Measurements from ENCODE around the gene ATAD3B.
A peak's percentile ranks its signal among the peaks of the same experiment; 100 is the strongest.

ATAD3B gene

GRCh38 chr1:1429671-1430073, 41.9 kb upstream of the ATAD3B start:
- Mint-ChIP-seq H3K4me1 (ENCODE audit: low read depth in 2 of 2) (peaks cover 0 to 2% of the 10 kb centered on the region in 2 donors), H3K27me3 (peaks cover 21 to 79% of the 10 kb centered on the region in 2 donors), H3K27ac (no peak overlapping the region), H3K9me3 (no peaks in the 10 kb centered on the region), H3K36me3 (ENCODE audit: insufficient read depth) (no peaks in the 10 kb centered on the region), H3K4me3 (no peak overlapping the region)
- ATAC-seq (replicated peaks) = no peak
- no peak for DNase-seq

- Mint-ChIP-seq H3K27ac (no peak overlapping the region), H3K4me1 (ENCODE audit: low read depth in 2 of 2) (peaks cover 0 to 7% of the 10 kb centered on the region in 2 donors), H3K27me3 (peaks cover 21 to 79% of the 10 kb centered on the region in 2 donors), H3K4me3 (no peak overlapping the region), H3K36me3 (ENCODE audit: insufficient read depth) (no peaks in the 10 kb centered on the region), H3K9me3 (no peaks in the 10 kb centered on the region)
- DNase-seq (no peak), ATAC-seq (replicated peaks) (no peak)
Observed at GRCh38 chr1:1430114-1430982, 41.2 kb upstream of the ATAD3B start.

DNA sequence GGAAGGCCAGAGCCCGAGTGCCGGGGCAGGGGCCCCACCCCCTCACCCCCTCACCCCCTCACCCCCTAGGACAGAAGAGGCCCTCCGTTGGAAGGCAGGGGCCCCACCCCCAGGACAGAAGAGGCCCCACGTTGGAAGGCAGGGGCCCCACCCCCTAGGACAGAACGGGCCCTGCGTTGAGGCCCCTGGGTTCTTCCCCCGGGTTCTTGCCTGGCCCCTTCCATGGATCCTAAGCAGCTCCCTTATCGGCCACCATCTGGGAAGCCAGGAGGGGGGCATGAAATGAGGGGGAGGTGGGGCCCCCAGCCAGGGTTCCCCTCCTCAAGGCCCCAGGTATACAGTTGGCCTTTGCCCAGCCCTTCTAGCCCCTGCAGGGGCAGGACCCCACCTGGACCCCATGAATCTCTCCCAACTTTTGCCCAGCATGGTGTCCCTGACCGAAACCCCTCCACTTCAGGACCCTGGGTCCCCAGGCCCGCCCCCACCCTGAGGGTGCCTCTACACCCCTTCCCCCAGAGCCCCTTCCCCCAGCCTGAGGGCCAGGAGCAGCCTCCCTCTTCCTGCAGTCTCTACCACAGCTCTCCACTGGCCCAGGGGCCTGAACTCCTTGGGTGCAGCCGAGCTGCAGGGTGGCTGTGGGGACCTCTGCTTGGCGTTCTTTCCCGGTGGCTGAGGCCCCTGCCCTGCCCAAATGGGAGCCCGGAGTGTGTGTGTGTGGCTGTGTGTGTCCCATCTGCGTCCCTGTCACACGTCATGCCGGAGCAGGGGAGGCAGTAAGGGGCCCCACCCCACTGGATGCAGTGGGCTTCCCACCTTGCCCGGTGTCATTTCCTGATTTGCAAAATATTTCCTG, 40.3 kb upstream of the ATAD3B start:
- DNase-seq = no peak
- no peak overlapping the region for H3K4me3 Mint-ChIP-seq
- no peaks in the 10 kb centered on the region for H3K36me3 Mint-ChIP-seq (ENCODE audit: insufficient read depth)
- peak overlapping the region in 1 of 2 donors; percentile 29 for H3K27ac Mint-ChIP-seq
- no peak for ATAC-seq (replicated peaks)
- peaks cover 22 to 74% of the 10 kb centered on the region in 2 donors for H3K27me3 Mint-ChIP-seq
- H3K9me3 Mint-ChIP-seq = no peaks in the 10 kb centered on the region
- H3K4me1 Mint-ChIP-seq (ENCODE audit: low read depth in 2 of 2) = peaks cover 0 to 7% of the 10 kb centered on the region in 2 donors

DNA sequence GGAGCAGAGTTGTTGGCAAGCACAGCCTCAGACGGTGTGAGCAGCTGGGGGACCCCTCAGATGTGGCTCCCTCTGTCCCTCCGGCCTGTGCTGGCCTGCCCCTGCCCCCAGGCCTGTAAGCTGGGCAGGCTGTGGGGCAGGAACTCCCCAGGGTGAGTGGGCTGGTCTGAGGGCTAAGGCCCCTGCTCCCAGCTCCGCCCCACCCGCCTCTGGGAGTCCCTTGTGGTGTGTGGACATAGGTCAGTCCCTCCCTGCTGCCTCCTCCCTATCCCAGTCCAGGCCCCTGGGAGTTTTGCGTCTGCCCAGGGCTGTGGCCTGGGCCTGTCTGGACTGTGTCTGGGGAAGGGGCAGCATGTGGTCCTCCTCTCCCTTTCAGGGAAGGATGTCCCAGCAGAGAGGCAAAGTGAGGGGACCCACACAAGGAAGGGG, 39.7 kb upstream of the ATAD3B start:
- no peaks in the 10 kb centered on the region for H3K36me3 Mint-ChIP-seq (ENCODE audit: insufficient read depth)
- DNase-seq = no peak

DNA sequence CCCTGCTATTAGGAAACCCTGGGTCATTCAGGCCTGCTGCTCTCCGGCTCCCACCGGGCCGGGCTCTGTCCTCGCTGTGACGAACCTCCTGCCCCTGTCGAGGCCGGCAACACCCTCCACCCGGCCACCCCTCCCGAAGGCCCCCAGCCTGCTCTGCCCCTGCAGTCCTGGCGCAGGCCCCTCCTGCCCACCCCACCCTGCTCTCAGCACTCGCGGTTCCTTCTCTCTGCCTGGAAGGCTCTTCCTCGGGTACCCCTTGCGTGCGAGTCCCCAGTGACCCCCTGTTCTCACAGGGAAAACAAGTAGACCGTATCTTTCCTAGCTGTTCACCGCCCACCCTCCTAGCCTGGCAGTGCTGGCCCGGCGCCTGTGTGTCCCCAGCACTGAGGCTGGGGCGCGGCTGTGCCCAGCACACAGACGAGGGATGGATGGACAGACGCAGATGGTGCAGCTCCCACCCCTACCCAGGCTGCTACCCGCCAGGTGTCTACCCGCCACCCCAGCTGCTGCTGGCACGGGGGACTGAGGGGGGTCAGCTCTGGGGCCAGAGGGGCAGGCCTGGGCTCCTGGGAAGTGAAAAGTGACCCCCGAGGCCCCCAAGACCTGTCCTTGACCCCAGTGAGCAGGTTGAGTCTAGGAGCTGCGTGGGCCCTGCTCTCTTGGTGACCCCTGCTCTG, 39.2 kb upstream of the ATAD3B start:
- Mint-ChIP-seq H3K4me1 (ENCODE audit: low read depth in 2 of 2) (peaks cover 0 to 5% of the 10 kb centered on the region in 2 donors), H3K36me3 (ENCODE audit: insufficient read depth) (no peaks in the 10 kb centered on the region), H3K9me3 (no peaks in the 10 kb centered on the region), H3K27ac (no peak overlapping the region), H3K27me3 (peaks cover 21 to 73% of the 10 kb centered on the region in 2 donors), H3K4me3 (no peak overlapping the region)
- ATAC-seq (replicated peaks) = no peak
- no peak for DNase-seq

More for the DNA sequence above, 39.7 kb upstream of the ATAD3B start:
- peaks cover 0 to 5% of the 10 kb centered on the region in 2 donors for H3K4me1 Mint-ChIP-seq (ENCODE audit: low read depth in 2 of 2)
- no peak for ATAC-seq (replicated peaks)
- peaks cover 21 to 73% of the 10 kb centered on the region in 2 donors for H3K27me3 Mint-ChIP-seq
- H3K9me3 Mint-ChIP-seq = no peaks in the 10 kb centered on the region
- H3K27ac Mint-ChIP-seq = no peak overlapping the region
- H3K4me3 Mint-ChIP-seq = no peak overlapping the region

DNA sequence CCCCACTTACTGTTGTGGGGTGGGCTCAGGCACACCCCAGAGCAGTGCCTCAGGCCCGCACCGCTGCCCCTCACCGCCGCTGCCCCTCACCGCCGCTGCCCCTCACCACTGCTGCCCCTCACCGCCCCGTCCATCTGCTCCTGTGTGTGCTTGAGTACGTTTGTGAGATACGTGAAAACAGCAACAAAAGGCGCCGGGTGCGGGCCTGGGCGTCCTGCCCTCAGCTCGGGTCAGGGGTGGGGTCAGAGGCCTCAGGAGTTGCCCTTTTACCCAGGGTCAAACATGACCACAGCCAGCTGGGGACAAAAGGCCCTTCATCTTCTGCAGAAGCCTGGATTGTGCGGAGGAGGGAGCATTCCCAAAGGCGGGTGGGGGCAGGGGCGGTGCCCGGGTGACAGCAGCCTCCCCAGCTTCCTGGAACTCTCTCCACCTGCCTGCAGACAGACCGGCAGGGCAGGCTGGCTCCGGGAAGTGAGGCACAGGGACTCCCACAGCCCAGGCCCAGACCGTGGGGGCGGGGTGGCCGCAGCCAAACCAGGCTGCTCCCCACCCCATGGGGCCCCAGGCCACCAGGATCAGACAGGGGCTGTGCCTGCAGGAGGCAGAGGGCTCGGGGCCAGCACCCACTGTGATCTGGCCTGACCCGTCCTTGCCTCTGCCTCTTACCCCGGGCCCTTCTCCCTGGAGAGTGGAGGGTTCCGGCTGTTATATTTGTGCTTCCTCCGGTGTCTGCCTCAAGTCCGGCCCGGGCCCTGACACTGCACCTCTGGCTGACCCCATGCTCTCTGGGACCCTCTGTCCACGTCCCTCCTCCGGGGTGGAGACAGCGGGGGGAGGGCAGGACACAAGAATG, 38.4 kb upstream of the ATAD3B start:
- no peak for DNase-seq
- no peak for ATAC-seq (replicated peaks)
- Mint-ChIP-seq H3K27ac (no peak overlapping the region), H3K4me1 (ENCODE audit: low read depth in 2 of 2) (peaks cover 0 to 5% of the 10 kb centered on the region in 2 donors), H3K4me3 (no peak overlapping the region), H3K27me3 (peaks cover 20 to 70% of the 10 kb centered on the region in 2 donors), H3K9me3 (no peaks in the 10 kb centered on the region), H3K36me3 (ENCODE audit: insufficient read depth) (no peaks in the 10 kb centered on the region)

DNA sequence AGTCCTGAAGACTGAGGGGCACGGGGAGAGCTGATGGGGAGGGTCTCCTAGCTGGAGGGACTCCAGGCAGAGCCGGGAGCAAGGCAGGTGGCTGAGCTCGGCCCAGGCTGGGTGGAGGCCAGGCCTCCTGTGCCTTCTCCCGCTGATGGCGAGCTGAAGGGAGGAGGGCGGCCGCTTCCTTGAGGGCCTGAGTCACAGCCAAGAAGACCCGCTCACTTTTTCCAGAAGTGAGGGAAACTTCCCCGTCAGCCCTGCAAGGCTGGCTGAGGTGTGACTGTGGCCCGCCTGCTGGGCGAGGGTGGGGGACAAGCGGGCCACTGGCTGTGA, 37.8 kb upstream of the ATAD3B start:
- Mint-ChIP-seq H3K36me3 (ENCODE audit: insufficient read depth) (no peaks in the 10 kb centered on the region), H3K27me3 (peaks cover 14 to 70% of the 10 kb centered on the region in 2 donors), H3K27ac (no peak overlapping the region), H3K4me3 (no peak overlapping the region), H3K9me3 (no peaks in the 10 kb centered on the region), H3K4me1 (ENCODE audit: low read depth in 2 of 2) (peaks cover 0 to 5% of the 10 kb centered on the region in 2 donors)
- ATAC-seq (replicated peaks) (no peak), DNase-seq (no peak)

DNA sequence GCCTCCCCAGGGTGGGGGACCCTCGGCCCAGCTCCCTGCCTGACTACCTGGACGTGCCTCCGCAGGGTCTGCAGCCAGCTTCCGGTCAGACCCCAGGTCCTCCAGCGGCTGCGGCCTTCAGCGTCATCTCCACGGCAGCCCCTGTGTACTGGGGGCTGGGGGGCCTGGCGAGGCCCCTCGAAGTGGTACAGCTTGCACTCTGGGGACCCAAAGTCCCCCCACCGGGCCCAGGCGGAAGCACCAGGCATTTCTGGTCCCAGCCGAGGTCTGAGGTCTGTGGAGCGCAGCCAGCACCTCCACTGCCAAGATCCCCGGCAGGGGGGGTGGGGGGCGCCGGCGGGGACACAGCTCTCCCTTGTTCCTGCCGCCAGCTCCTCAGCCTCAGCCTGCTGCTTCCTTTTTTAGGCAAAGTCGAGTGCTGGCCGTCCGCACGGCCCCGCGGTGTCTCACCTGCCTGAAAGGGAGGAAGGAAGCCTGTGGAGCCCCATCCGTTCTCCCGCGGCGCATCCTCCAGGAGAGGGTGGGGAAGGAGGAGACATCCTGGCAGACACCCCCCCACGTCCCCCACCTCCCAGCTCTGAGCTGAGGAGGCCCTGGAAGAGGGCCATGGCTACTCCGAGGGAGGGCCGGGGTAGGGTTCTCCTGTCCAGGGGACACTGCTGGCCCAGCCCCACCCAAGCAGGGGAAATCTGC, 37.3 kb upstream of the ATAD3B start:
- ATAC-seq (replicated peaks) (no peak), DNase-seq (no peak)
- H3K27me3 Mint-ChIP-seq = peaks cover 14 to 70% of the 10 kb centered on the region in 2 donors
- no peak overlapping the region for H3K27ac Mint-ChIP-seq
- H3K9me3 Mint-ChIP-seq = no peaks in the 10 kb centered on the region
- H3K4me3 Mint-ChIP-seq = no peak overlapping the region
- H3K36me3 Mint-ChIP-seq (ENCODE audit: insufficient read depth) = no peaks in the 10 kb centered on the region
- peaks cover 0 to 5% of the 10 kb centered on the region in 2 donors for H3K4me1 Mint-ChIP-seq (ENCODE audit: low read depth in 2 of 2)

DNA sequence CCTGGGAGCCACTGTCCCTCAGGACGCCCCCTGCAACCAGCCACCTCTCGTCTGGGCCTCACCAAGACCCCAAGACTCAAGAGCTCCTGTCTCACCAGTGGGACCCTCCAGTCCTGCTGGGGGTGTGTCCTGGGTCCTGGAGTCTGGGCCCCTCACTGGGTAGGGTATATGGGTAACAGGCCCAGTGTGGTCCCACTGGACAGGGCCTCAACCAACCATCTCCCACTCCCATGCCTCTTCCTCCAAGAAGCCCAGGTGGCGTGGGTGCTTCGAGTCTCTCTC, 36.8 kb upstream of the ATAD3B start:
- no peak for ATAC-seq (replicated peaks)
- Mint-ChIP-seq H3K27me3 (peaks cover 12 to 65% of the 10 kb centered on the region in 2 donors), H3K4me3 (peak overlapping the region; percentile 65 to 69), H3K4me1 (ENCODE audit: low read depth in 2 of 2) (peaks cover 0 to 5% of the 10 kb centered on the region in 2 donors), H3K9me3 (no peaks in the 10 kb centered on the region), H3K27ac (no peak overlapping the region), H3K36me3 (ENCODE audit: insufficient read depth) (no peaks in the 10 kb centered on the region)
- no peak for DNase-seq

- Mint-ChIP-seq H3K27ac (no peak within 1 kb of the TSS), H3K27me3 (peaks cover 10 to 59% of the 10 kb centered on the region in 2 donors), H3K4me1 (ENCODE audit: low read depth in 2 of 2) (peaks cover 0 to 5% of the 10 kb centered on the region in 2 donors), H3K36me3 (ENCODE audit: insufficient read depth) (no peaks in the 10 kb centered on the region), H3K9me3 (no peaks in the 10 kb centered on the region), H3K4me3 (peak within 1 kb of the TSS; percentile 65 to 69)
- ATAC-seq (replicated peaks) = peak; percentile 88
- peak; percentile 35 to 50 (median 37) for DNase-seq
Observed at GRCh38 chr1:1435106-1435903, 36.3 kb upstream of the ATAD3B start, which contains the start of gene VWA1. Gene VWA1 (plus strand): TSS chr1:1435690. CDS start chr1:1435749, 59 bp downstream.

GRCh38 chr1:1435911-1436629, 35.5 kb upstream of the ATAD3B start:
- peak; percentile 9 for ATAC-seq (replicated peaks)
- no peaks in the 10 kb centered on the region for H3K36me3 Mint-ChIP-seq (ENCODE audit: insufficient read depth)
- peaks cover 0 to 5% of the 10 kb centered on the region in 2 donors for H3K4me1 Mint-ChIP-seq (ENCODE audit: low read depth in 2 of 2)
- H3K27ac Mint-ChIP-seq = no peak overlapping the region
- H3K4me3 Mint-ChIP-seq = peak overlapping the region; percentile 58 to 59
- DNase-seq = no peak
- no peaks in the 10 kb centered on the region for H3K9me3 Mint-ChIP-seq
- peaks cover 10 to 65% of the 10 kb centered on the region in 2 donors for H3K27me3 Mint-ChIP-seq
